Ascending aorta (tissue), 2 donors: Measurements from ENCODE around the gene RFWD3. TPM values are rescaled to one million over a fixed set of nuclear protein-coding genes. Genes with fewer than 3 reads are reported as not detected.

Experiments
- DNase-seq, 2 donors: peaks; one replicate each; pipeline ENCODE4 v3.0.0-alpha.2; 2019; ENCODE audit warnings: low spot score in 2 of 2
- H3K27ac ChIP-seq, 2 donors: fragments of 200-600 bp; sonication (generic); one replicate each; pipeline ENCODE4 v1.5.1; 2016 to 2017; ENCODE audit warnings: mild to moderate bottlenecking in 1 of 2
- H3K27me3 ChIP-seq: fragments of 200-600 bp; sonication (generic); one replicate; pipeline ENCODE4 v1.5.1; 2017
- H3K36me3 ChIP-seq, 2 donors: fragments of 200-600 bp; sonication (generic); one replicate each; pipeline ENCODE4 v1.5.1; 2016
- H3K4me1 ChIP-seq, 2 donors: fragments of 200-600 bp; sonication (generic); one replicate each; pipeline ENCODE4 v1.5.1; 2016 to 2017; ENCODE audit warnings: mild to moderate bottlenecking in 1 of 2
- H3K4me3 ChIP-seq, 2 donors: fragments of 200-600 bp; sonication (generic); one replicate each; pipeline ENCODE4 v1.5.1; 2016 to 2017; ENCODE audit warnings: mild to moderate bottlenecking in 1 of 2
- H3K9me3 ChIP-seq, 2 donors: fragments of 200-600 bp; sonication (generic); one replicate each; pipeline ENCODE4 v1.5.1; 2016
- intact Hi-C: fragments of 100-400 bp; cut with DNase I; formaldehyde crosslinking; loops from one replicate; pipeline ENCODE4 v1.15.1; 2023
- total RNA-seq: library from RNA; depleted of rRNA; stranded (reverse); fragments of >200 nt; gene quantifications from one replicate; pipeline ENCODE4 v1.1.0, GENCODE V29; 2016
- TF ChIP-seq, protein P1 (sequence below), 3 experiments: fragments of 200-600 bp in 2 of 3; fragments of 450-650 bp in 1 of 3; sonication (generic) in 2 of 3; IDR thresholded peaks; one replicate each; pipeline ENCODE4 v1.5.1; 2016 to 2019; ENCODE audit warnings: antibody characterized with exemption in 3 of 3, mild to moderate bottlenecking in 1 of 3, moderate library complexity in 1 of 3

RFWD3 gene
- total RNA-seq, 1 donor from 2014 or later, result 54.6 TPM

DNA sequence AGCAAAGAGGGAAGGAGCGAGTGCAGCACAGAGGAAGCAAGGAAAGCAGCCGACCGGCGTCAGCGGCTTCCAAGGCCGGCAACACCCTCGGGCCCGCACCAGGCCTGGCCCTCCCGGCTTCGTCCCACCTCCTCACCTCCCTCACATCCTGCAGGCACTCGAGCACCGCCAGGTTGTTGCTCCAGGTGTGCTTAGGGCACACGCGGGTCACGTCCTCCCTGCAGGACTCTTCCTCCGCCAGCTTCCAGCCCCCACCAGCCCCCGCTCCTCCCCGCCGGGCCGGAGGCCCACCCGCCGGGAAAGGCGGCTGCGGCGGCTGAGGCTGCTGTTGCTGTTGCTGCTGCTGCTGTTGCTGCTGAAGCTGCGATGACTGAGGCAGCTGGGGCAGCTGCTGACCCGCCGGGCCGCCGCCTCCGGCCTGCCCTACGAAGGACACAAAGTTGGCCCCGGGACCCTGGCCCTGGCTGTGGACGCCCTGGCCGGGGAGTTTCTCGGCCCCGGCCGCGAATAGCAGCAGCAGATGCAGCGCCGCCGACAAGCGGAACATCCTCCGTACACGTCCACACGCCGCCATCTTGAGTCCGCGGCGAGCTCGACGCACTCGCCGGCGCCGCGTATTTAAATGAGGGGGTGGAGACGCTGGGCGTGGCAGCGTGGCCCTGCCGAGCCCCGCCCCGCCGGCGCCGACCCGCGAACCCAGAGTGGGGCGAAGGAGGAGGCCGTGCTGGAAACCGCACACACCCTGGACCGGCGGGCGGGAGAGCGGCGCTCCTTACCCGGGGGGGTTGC, 60.0 kb downstream of the RFWD3 start, which contains the start of gene GLG1:
TSS of gene GLG1 (minus strand) at position 594 of the 789 bp plus-strand sequence. CDS start at position 574, 20 bp downstream.
- no peaks in the 10 kb centered on the region for H3K36me3 ChIP-seq
- H3K27me3 ChIP-seq, result no peaks in the 10 kb centered on the region
- peak within 1 kb of the TSS; percentile 96 to 97 for H3K27ac ChIP-seq
- H3K9me3 ChIP-seq, result no peaks in the 10 kb centered on the region
- peak within 1 kb of the TSS; percentile 88 to 99 for H3K4me3 ChIP-seq
- peak; percentile 53 to 96 for DNase-seq
- intact Hi-C loops, result loop anchor here (5.0 to 10.0 kb wide), 4 partner anchors 61 to 832 kb away; partner anchors contain the start of genes PSMD7 and RFWD3
- H3K4me1 ChIP-seq, result peaks cover 0 to 11% of the 10 kb centered on the region in 2 donors
- TF ChIP-seq, protein P1, sequence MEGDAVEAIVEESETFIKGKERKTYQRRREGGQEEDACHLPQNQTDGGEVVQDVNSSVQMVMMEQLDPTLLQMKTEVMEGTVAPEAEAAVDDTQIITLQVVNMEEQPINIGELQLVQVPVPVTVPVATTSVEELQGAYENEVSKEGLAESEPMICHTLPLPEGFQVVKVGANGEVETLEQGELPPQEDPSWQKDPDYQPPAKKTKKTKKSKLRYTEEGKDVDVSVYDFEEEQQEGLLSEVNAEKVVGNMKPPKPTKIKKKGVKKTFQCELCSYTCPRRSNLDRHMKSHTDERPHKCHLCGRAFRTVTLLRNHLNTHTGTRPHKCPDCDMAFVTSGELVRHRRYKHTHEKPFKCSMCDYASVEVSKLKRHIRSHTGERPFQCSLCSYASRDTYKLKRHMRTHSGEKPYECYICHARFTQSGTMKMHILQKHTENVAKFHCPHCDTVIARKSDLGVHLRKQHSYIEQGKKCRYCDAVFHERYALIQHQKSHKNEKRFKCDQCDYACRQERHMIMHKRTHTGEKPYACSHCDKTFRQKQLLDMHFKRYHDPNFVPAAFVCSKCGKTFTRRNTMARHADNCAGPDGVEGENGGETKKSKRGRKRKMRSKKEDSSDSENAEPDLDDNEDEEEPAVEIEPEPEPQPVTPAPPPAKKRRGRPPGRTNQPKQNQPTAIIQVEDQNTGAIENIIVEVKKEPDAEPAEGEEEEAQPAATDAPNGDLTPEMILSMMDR (IDR thresholded peaks at IDR 0.05), result no peak

DNA sequence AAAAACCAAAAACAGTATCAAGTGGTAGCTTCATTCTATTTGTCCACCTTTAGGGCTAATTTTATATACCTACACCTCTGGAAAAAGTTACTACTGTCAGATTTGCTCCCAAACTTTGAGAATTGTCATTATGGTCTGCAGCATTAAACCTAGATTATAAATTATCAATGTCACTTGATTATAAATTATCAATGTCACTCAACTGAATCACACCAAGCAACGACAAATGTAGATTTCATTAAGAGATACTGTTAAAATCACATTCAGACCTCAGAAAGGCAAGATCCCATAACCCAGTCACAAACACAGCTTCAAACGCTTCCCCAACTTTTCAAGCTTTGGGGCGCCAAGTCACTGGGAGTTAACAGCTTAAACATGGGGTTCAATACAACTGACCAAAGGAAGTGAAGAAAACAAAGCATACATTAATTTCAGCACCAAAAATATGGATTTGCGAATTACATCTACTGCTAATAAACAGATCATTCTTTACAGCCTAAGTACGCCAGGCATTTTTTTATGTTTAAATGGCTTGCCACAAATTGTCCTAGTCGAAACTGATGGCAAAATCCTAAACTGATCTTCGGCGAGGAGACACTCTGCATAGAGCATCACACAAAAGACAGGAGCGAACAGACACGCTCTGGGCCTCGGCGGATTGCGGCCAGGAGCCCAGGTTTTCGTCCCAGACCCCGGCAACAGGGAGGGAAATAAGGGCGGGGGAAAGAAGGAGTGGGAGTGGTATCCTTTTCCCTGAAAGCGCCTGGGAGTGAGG, 60.7 kb downstream of the RFWD3 start:
- peaks cover 0 to 11% of the 10 kb centered on the region in 2 donors for H3K4me1 ChIP-seq
- no peaks in the 10 kb centered on the region for H3K27me3 ChIP-seq
- no peak for DNase-seq
- H3K9me3 ChIP-seq, result no peaks in the 10 kb centered on the region
- H3K36me3 ChIP-seq, result no peaks in the 10 kb centered on the region
- intact Hi-C loops, result loop anchor here (5.0 to 10.0 kb wide), 4 partner anchors 61 to 831 kb away; partner anchors contain the start of genes PSMD7 and RFWD3
- peak overlapping the region; percentile 88 to 99 for H3K4me3 ChIP-seq
- TF ChIP-seq, protein P1 (IDR thresholded peaks at IDR 0.05), result no peak
- peak overlapping the region; percentile 96 to 97 for H3K27ac ChIP-seq

DNA sequence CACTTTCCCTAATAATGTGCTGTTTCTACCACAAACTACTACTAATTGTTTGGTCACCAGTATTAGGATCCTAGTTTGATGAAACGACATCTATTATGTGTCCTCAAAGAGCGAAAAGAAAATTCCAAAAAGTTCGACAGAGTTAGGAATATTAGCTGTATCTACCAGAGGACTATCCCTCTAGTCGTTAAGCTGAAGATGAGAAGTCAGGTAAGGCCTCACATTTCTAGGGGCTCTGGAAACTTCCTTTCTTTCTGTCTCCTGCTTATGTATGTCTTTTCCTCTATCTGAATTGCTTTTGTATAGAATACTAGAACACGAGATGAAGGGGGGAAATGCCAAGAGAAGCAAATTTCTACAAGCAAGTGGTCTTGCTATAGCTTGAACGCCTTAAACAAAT, 61.3 kb downstream of the RFWD3 start:
- TF ChIP-seq, protein P1 (IDR thresholded peaks at IDR 0.05), result no peak
- Histone ChIP-seq H3K4me3 (peak overlapping the region; percentile 88 to 99), H3K27me3 (no peaks in the 10 kb centered on the region), H3K4me1 (peaks cover 0 to 11% of the 10 kb centered on the region in 2 donors), H3K9me3 (no peaks in the 10 kb centered on the region), H3K27ac (peak overlapping the region; percentile 10 to 96), H3K36me3 (no peaks in the 10 kb centered on the region)
- intact Hi-C loops, result loop anchor here (5.0 to 10.0 kb wide), 4 partner anchors 62 to 831 kb away; partner anchors contain the start of genes PSMD7 and RFWD3
- DNase-seq, result no peak

DNA sequence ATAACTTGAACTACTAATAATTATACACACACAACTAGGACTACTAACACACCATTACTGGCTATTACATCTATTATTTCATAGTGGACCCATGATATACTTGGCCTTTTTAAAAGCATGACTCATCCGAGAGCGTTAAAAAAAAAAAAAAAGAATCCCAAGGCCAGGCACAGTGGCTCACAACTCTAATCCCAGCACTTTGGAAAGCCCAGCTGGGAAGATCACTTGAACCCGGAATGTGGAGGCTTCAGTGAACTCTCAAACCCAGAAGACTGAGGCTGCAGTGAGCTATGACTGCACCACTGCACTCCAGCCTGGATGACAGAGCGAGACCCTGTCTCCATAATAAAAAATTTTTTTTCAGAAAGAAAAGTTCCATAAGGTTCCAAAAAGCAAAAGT, 62.8 kb downstream of the RFWD3 start:
- DNase-seq, result no peak
- intact Hi-C loops, result loop anchor here (10.0 kb wide), 1 partner anchor 829 kb away; no protein-coding TSS in a partner anchor
- TF ChIP-seq, protein P1 (IDR thresholded peaks at IDR 0.05), result no peak
- no peaks in the 10 kb centered on the region for H3K27me3 ChIP-seq
- H3K4me1 ChIP-seq, result peaks cover 0 to 11% of the 10 kb centered on the region in 2 donors
- H3K36me3 ChIP-seq, result no peaks in the 10 kb centered on the region
- H3K27ac ChIP-seq, result peak overlapping the region in 1 of 2 donors; percentile 9
- H3K9me3 ChIP-seq, result no peaks in the 10 kb centered on the region
- H3K4me3 ChIP-seq, result peak overlapping the region; percentile 0 to 88

DNA sequence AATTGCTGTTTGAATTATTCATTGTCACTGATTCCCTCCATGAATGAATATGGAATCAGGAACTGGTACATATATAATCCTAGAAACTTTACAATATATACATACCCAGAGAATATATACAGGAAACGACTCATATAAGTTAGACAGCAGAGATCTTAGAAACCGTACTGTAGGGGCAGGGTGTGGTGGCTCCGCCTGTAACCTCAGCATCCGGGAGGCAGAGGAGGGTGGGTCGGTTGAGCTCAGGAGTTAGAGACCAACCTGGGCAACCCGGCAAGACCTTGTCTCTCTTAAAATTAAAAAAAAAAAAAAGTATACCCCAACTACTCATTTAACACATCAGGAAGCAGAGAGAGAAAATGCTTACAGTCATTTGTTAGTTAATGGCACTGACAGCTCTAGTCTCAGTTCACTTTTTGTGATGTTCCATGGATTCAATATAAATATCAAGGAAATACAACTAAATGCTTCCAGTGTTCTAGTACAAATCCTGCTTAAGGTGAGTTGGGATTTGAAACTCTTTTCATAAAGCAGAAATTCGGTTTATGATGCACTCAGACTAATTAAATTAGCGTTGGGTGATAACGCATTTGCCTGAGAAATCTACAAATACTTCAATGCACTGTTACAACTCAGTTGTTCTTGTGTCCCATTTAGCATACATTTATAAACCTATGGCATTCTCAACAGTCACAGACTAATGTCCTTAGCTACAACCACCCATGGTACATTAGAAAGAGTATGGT, 65.4 kb downstream of the RFWD3 start:
- TF ChIP-seq, protein P1 (IDR thresholded peaks at IDR 0.05), result no peak
- intact Hi-C loops, result loop anchor here (10.0 kb wide), 1 partner anchor 826 kb away; no protein-coding TSS in a partner anchor
- peaks cover 0 to 11% of the 10 kb centered on the region in 2 donors for H3K4me1 ChIP-seq
- H3K27me3 ChIP-seq, result no peaks in the 10 kb centered on the region
- H3K36me3 ChIP-seq, result peaks cover 0 to 11% of the 10 kb centered on the region in 2 donors
- DNase-seq, result no peak
- H3K27ac ChIP-seq, result no peak overlapping the region
- H3K9me3 ChIP-seq, result no peaks in the 10 kb centered on the region
- H3K4me3 ChIP-seq, result no peak overlapping the region
